ENCODE measurements around the gene ING4.

DNA sequence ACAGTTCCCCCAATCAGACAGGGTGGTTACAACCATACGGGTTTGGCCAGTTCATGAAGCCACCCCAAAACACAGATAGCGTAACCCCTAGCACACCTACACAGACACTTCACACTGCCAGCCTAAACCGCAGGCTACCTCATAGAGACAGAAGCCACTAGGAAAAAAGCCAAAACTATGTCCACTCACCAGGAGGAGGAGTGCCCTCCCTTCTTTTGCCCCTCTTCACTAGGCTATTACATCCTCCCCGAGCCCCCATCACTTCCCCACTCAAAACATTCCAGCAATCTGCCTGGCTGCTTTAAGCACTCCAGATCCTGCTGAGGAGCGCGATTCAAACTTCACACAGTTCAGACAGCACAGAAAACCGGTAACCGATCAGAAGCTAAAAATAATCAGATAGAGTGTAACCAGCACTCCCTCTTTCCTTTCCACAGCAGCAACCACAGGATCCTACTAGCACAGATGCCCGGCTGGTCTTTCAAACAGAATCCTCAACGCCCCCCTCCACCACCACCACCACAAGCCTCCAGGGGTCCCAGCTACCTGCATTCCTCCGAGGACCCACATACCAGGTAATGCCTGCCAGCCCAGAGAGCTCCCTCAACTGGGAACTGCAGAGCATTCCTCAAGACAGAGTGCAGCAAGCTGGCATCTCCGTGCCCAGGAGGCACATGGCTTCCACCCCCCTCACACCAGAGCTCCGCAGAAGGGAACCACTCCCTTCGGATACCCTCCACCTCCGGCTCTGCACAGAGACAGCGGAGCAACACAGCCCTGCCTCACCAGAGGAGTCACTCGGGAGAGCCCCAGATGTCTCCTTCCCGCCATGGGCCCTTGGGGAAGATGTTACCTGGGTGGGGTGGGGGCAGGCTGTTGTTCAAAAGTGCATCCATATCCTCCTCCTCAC lies 57.2 kb downstream of the ING4 start:
- no peak for TF ChIP-seq CTCF (IDR thresholded peaks at IDR 0.05 in 4 of 5, conservative IDR thresholded peaks at IDR 0.05 in 1 of 5)
- TF ChIP-seq POLR2A (IDR thresholded peaks at IDR 0.05) = no peak
